CD8-positive, alpha-beta memory T cell (primary cell): ENCODE data around the gene ARHGEF7. TPM values are rescaled to one million over a fixed set of nuclear protein-coding genes. Genes with fewer than 3 reads are reported as not detected.
"Not testable (repeated sequence)": the region's sequence is repeated elsewhere in the genome, so short reads cannot be mapped to it uniquely, and the experiment has no call there.

Experiments used
- CTCF ChIA-PET: fragments of 350-600 bp; sonication (Branson Sonifier 250); formaldehyde crosslinking; loops from one replicate; lab custom pipeline; 2021; ENCODE audit warnings: antibody characterized with exemption; lab: Charles Lee
- POLR2A ChIA-PET: fragments of 350-600 bp; sonication (Branson Sonifier 250); formaldehyde crosslinking; loops from one replicate; lab custom pipeline; 2021; ENCODE audit warnings: antibody characterized with exemption; lab: Charles Lee
- DNase-seq, 5 donors: peaks; one replicate each; pipeline versions ENCODE4 v3.0.0 to v3.0.0-alpha.2; 2020 to 2022; ENCODE audit warnings: mixed read lengths in 1 of 5
- H3K27ac ChIP-seq: one replicate; pipeline ENCODE4 v1.7.0; 2013; ENCODE audit warnings: low read depth, mild to moderate bottlenecking, low read length, moderate library complexity
- H3K27me3 ChIP-seq: 2 replicates; pipeline ENCODE4 v1.7.0; 2013; ENCODE audit warnings: low read length, mild to moderate bottlenecking; ENCODE audit not compliant: insufficient read depth, poor library complexity, severe bottlenecking
- H3K36me3 ChIP-seq: 2 replicates; pipeline ENCODE4 v1.7.0; 2013; ENCODE audit warnings: mild to moderate bottlenecking, low read length, moderate library complexity; ENCODE audit not compliant: insufficient read depth
- H3K4me1 ChIP-seq: 2 replicates; pipeline ENCODE4 v1.7.0; 2013; ENCODE audit warnings: mild to moderate bottlenecking, low read length, moderate library complexity; ENCODE audit not compliant: insufficient read depth
- H3K4me3 ChIP-seq: 2 replicates; pipeline ENCODE4 v1.7.0; 2013; ENCODE audit warnings: mild to moderate bottlenecking, low read length
- H3K9me3 ChIP-seq: 2 replicates; pipeline ENCODE4 v1.7.0; 2013; ENCODE audit warnings: mild to moderate bottlenecking, low read length
- H3K27ac Mint-ChIP-seq, 8 donors: one replicate each; pipeline ENCODE4 v1.8.0; 2020 to 2021; ENCODE audit warnings: mixed read lengths in 8 of 8, mild to moderate bottlenecking in 6 of 8, inconsistent platforms in 3 of 8, moderate library complexity in 3 of 8
- H3K27me3 Mint-ChIP-seq, 2 donors: one replicate each; pipeline ENCODE4 v1.8.0; 2020 to 2021; ENCODE audit warnings: mixed read lengths in 2 of 2, mild to moderate bottlenecking in 1 of 2, moderate library complexity in 1 of 2
- H3K36me3 Mint-ChIP-seq, 3 donors: one replicate each; pipeline ENCODE4 v1.8.0; 2020 to 2021; ENCODE audit warnings: mixed read lengths in 3 of 3, inconsistent platforms in 1 of 3, mild to moderate bottlenecking in 1 of 3
- H3K4me1 Mint-ChIP-seq, 3 donors: one replicate each; pipeline ENCODE4 v1.8.0; 2020 to 2021; ENCODE audit warnings: mixed read lengths in 3 of 3, inconsistent platforms in 1 of 3, mild to moderate bottlenecking in 1 of 3
- H3K4me3 Mint-ChIP-seq, 7 donors: one replicate each; pipeline ENCODE4 v1.8.0; 2020 to 2021; ENCODE audit warnings: mixed read lengths in 7 of 7, mild to moderate bottlenecking in 6 of 7, moderate library complexity in 4 of 7, inconsistent platforms in 2 of 7
- H3K9me3 Mint-ChIP-seq, 5 donors: one replicate each; pipeline ENCODE4 v1.8.0; 2020 to 2022; ENCODE audit warnings: mixed read lengths in 5 of 5, mild to moderate bottlenecking in 3 of 5, moderate library complexity in 2 of 5, inconsistent platforms in 1 of 5
- polyA plus RNA-seq: library from polyadenylated mRNA; unstranded; fragments of 300-500 nt; fragmentation: Illumina TruSeq; gene quantifications from one replicate; pipeline ENCODE4 v1.2.3, GENCODE V29; 2021
- total RNA-seq, 2 experiments: library from RNA; stranded (reverse); gene quantifications; one replicate each; pipeline ENCODE4 v1.2.3, GENCODE V29; 2021

ARHGEF7 gene
- total and polyA plus RNA-seq, 3 experiments from 2014 or later: 12.0 to 46.2 (median 45.9) TPM

GRCh38 chr13:111252446-111253364 is 137.6 kb downstream of the ARHGEF7 start:
- peaks cover 4 to 19% (median 6%) of the 10 kb centered on the region in 3 donors for H3K4me1 Mint-ChIP-seq
- Histone ChIP-seq H3K4me1 (no peaks in the 10 kb centered on the region), H3K27me3 (no peaks in the 10 kb centered on the region), H3K36me3 (peaks cover 14% of the 10 kb centered on the region), H3K27ac (no peak overlapping the region), H3K9me3 (no peaks in the 10 kb centered on the region), H3K4me3 (no peak overlapping the region)
- POLR2A ChIA-PET: no interaction called here
- peak overlapping the region in 2 of 8 donors; percentile 29 to 90 for H3K27ac Mint-ChIP-seq
- H3K27me3 Mint-ChIP-seq: no peaks in the 10 kb centered on the region
- peaks cover 0 to 1% (median 0%) of the 10 kb centered on the region in 5 donors for H3K9me3 Mint-ChIP-seq
- CTCF ChIA-PET: no interaction called here
- peaks cover 30 to 77% (median 43%) of the 10 kb centered on the region in 3 donors for H3K36me3 Mint-ChIP-seq
- no peak overlapping the region for H3K4me3 Mint-ChIP-seq
- no peak for DNase-seq

- Mint-ChIP-seq H3K27me3 (no peaks in the 10 kb centered on the region), H3K9me3 (peaks cover 0 to 1% (median 0%) of the 10 kb centered on the region in 5 donors), H3K4me1 (peaks cover 4 to 19% (median 6%) of the 10 kb centered on the region in 3 donors), H3K4me3 (no peak overlapping the region), H3K27ac (peak overlapping the region in 2 of 8 donors; percentile 17 to 70), H3K36me3 (peaks cover 27 to 77% (median 46%) of the 10 kb centered on the region in 3 donors)
- Histone ChIP-seq H3K4me3 (no peak overlapping the region), H3K4me1 (no peaks in the 10 kb centered on the region), H3K9me3 (no peaks in the 10 kb centered on the region), H3K27ac (no peak overlapping the region), H3K36me3 (peaks cover 11% of the 10 kb centered on the region), H3K27me3 (no peaks in the 10 kb centered on the region)
- DNase-seq: no peak
- CTCF ChIA-PET: no interaction called here
- POLR2A ChIA-PET: no interaction called here
Observed at GRCh38 chr13:111253365-111253872, 138.3 kb downstream of the ARHGEF7 start.

GRCh38 chr13:111255228-111255790 is 140.2 kb downstream of the ARHGEF7 start:
- Histone ChIP-seq H3K27ac (no peak overlapping the region), H3K36me3 (peaks cover 7% of the 10 kb centered on the region), H3K27me3 (no peaks in the 10 kb centered on the region), H3K9me3 (peaks cover 3% of the 10 kb centered on the region), H3K4me1 (no peaks in the 10 kb centered on the region), H3K4me3 (no peak overlapping the region)
- ChIA-PET POLR2A (no interaction called here), CTCF (interaction anchor here (1.2 kb wide), 1 partner anchor 13 kb away, joined by 4 read pairs; no protein-coding TSS in a partner anchor)
- peaks cover 27 to 74% (median 57%) of the 10 kb centered on the region in 3 donors for H3K36me3 Mint-ChIP-seq
- DNase-seq: no peak
- peaks cover 1 to 8% (median 7%) of the 10 kb centered on the region in 5 donors for H3K9me3 Mint-ChIP-seq
- peak overlapping the region in 1 of 7 donors; percentile 32 for H3K4me3 Mint-ChIP-seq
- H3K27ac Mint-ChIP-seq: peak overlapping the region in 2 of 8 donors; percentile 19 to 27
- H3K27me3 Mint-ChIP-seq: no peaks in the 10 kb centered on the region
- peaks cover 3 to 14% (median 4%) of the 10 kb centered on the region in 3 donors for H3K4me1 Mint-ChIP-seq

GRCh38 chr13:111256458-111256857 is 141.3 kb downstream of the ARHGEF7 start:
- Histone ChIP-seq H3K4me3 (no peak overlapping the region), H3K9me3 (peaks cover 3% of the 10 kb centered on the region), H3K27me3 (no peaks in the 10 kb centered on the region), H3K4me1 (no peaks in the 10 kb centered on the region), H3K36me3 (no peaks in the 10 kb centered on the region), H3K27ac (no peak overlapping the region)
- Mint-ChIP-seq H3K4me1 (peaks cover 1 to 14% (median 7%) of the 10 kb centered on the region in 3 donors), H3K36me3 (peaks cover 24 to 66% (median 51%) of the 10 kb centered on the region in 3 donors), H3K9me3 (peaks cover 1 to 8% (median 7%) of the 10 kb centered on the region in 5 donors), H3K27ac (peak overlapping the region in 3 of 8 donors; percentile 7 to 72 (median 49)), H3K27me3 (no peaks in the 10 kb centered on the region), H3K4me3 (no peak overlapping the region)
- CTCF ChIA-PET: interaction anchor here (1.2 kb wide), 1 partner anchor 11 kb away, joined by 4 read pairs; no protein-coding TSS in a partner anchor
- no peak for DNase-seq
- POLR2A ChIA-PET: no interaction called here

GRCh38 chr13:111256946-111257345 is 141.8 kb downstream of the ARHGEF7 start:
- DNase-seq: no peak
- ChIA-PET POLR2A (no interaction called here), CTCF (no interaction called here)
- H3K4me1 ChIP-seq: no peaks in the 10 kb centered on the region
- Mint-ChIP-seq H3K27ac (peak overlapping the region in 3 of 8 donors; percentile 7 to 49 (median 48)), H3K36me3 (peaks cover 21 to 63% (median 50%) of the 10 kb centered on the region in 3 donors), H3K9me3 (peaks cover 1 to 8% (median 7%) of the 10 kb centered on the region in 5 donors), H3K27me3 (no peaks in the 10 kb centered on the region), H3K4me3 (no peak overlapping the region), H3K4me1 (peaks cover 3 to 16% (median 7%) of the 10 kb centered on the region in 3 donors)
- no peaks in the 10 kb centered on the region for H3K27me3 ChIP-seq
- H3K36me3 ChIP-seq: no peaks in the 10 kb centered on the region
- H3K27ac ChIP-seq: no peak overlapping the region
- H3K9me3 ChIP-seq: peaks cover 3% of the 10 kb centered on the region
- no peak overlapping the region for H3K4me3 ChIP-seq

- H3K4me3 ChIP-seq, H3K27ac ChIP-seq, H3K27me3 Mint-ChIP-seq, H3K27me3 ChIP-seq, H3K9me3 ChIP-seq, H3K36me3 ChIP-seq, H3K4me3 Mint-ChIP-seq, H3K27ac Mint-ChIP-seq, DNase-seq, H3K4me1 ChIP-seq, POLR2A ChIA-PET, H3K9me3 Mint-ChIP-seq, CTCF ChIA-PET: not testable (repeated sequence)
- peaks cover 5 to 17% (median 14%) of the 10 kb centered on the region in 3 donors for H3K4me1 Mint-ChIP-seq
- H3K36me3 Mint-ChIP-seq: peaks cover 21 to 63% (median 46%) of the 10 kb centered on the region in 3 donors
Observed at GRCh38 chr13:111257899-111258298, 142.8 kb downstream of the ARHGEF7 start.

- H3K27ac ChIP-seq: no peak overlapping the region
- Mint-ChIP-seq H3K36me3 (peaks cover 18 to 61% (median 46%) of the 10 kb centered on the region in 3 donors), H3K27me3 (no peaks in the 10 kb centered on the region), H3K4me3 (no peak overlapping the region), H3K27ac (no peak overlapping the region), H3K4me1 (peaks cover 6 to 19% (median 19%) of the 10 kb centered on the region in 3 donors), H3K9me3 (peaks cover 1 to 8% (median 7%) of the 10 kb centered on the region in 5 donors)
- H3K4me3 ChIP-seq: no peak overlapping the region
- ChIA-PET POLR2A (no interaction called here), CTCF (no interaction called here)
- H3K27me3 ChIP-seq: no peaks in the 10 kb centered on the region
- no peaks in the 10 kb centered on the region for H3K36me3 ChIP-seq
- peaks cover 3% of the 10 kb centered on the region for H3K9me3 ChIP-seq
- H3K4me1 ChIP-seq: no peaks in the 10 kb centered on the region
- DNase-seq: no peak
Observed at GRCh38 chr13:111258637-111259036, 143.5 kb downstream of the ARHGEF7 start.
